COLO668 (cell line): ENCODE results near the gene LPP.
"Not testable (repeated sequence)": the region's sequence is repeated elsewhere in the genome, so short reads cannot be mapped to it uniquely, and the experiment has no call there.

Source experiments
- DNase-seq: peaks from one replicate; lab custom pipeline; 2025; ENCODE audit not compliant: unreplicated experiment; lab: John Stamatoyannopoulos, UW

LPP gene

DNA sequence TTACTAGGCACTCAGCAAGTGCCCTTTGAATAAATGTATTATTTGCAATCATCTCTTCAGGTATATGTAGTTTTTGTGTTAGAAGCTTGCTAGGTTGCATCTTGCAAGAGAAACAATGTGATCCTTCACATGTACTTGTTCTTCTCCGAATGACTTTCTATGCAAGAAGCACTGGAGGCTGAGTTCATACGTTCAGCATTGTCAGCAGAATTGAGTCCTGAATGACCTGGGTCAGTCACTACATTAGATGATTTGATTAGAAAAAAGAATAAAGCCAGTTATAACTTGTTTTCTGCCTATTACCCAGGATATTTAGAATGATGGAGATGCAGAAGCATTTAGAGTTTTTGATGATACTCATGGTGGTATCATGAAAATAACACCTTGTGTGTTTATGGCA is 538.7 kb downstream of the LPP start:
- no peak for DNase-seq

DNA sequence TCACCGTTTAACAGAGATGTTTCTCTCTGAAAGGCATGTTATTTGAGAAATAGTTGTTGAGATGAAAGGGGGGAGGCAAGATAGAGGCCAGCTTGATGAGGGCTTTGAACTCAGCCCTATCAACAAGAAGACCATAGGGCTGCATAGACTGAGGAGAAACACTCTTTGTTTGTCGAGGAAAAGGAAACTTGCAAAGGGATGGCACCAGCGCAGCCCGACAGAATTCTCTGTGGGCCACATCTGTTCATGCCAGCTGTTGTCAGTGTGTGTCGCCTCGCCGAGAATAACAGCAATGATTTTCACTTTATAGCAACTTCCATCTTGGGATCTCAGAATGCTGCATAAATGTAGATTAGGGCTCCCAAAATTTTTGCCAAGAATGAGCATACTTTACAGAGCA is 539.5 kb downstream of the LPP start:
- no peak for DNase-seq

DNA sequence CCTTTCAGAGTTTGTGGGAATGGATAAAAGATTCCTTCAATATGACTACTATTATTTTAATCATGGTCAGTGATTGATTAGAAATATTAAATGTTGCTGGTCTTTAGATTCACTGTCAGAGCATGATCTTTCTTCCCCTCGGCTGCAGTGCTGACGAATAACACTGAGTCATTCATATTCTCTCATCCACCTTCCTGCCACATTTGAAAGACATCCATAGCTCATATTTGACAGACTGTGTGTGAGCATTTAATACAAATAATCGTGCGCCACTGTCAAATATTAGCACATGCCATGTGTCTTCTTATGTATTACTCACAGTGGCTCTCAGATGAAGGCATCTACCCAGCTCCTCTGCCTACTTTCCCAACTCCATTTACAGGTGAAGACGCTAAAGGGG is 541.3 kb downstream of the LPP start:
- no peak for DNase-seq

DNA sequence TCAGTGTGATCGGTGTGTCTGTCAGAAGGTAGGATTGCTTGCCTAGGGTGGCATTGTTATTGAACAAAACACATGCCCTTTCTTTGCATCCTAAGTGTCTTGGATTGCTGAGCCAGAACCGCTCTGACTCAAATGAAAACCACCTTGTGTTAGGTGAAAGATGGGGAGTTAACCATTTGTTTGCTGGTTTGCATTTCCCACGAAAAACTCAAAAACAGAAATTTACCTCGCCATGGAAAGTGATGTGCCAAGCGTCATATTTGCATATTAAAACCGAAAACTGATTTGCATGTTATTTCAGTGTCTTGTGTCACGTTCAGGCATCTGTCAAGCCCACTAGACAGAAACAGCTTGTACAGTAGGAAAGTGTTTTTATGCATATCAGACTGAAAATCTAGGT is 543.2 kb downstream of the LPP start:
- no peak for DNase-seq

DNA sequence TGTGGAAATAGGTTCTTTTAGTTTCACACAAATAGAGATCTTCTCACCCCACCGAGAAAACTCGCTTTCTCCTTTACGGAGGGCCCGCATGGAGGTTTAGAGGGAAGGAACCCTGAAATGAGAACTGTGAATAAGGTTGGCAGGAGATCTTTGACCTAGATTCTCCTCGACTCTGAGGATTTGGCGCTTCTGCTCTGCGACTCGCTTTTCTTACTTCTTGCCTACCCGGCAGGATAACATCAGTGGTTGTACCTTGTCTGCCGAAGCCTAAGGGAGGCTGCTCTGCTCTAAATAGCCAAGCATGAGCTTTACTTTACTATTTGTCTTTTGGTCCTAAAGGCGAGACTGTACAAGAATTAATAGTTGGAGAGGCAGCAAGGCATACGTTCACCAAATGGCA is 544.5 kb downstream of the LPP start:
- no peak for DNase-seq

DNA sequence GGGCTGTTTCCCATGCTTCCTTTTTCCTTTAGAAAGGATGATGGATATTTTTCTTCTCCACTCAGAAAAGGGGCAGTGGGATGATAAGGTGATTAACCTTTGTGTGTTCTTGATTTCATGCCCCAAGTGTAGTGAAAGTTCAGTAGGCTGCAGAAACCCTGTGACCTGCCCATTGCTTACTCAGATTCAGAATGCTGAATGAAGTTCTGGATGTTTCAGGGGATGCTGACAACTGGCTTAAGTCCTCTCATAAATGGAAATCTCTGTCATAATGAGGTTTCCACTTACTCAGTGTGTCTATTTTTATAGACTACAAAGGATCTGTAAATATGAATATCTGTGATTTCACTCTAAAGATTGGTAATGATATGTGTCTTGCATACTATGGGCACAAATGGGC is 546.5 kb downstream of the LPP start:
- no peak for DNase-seq

DNA sequence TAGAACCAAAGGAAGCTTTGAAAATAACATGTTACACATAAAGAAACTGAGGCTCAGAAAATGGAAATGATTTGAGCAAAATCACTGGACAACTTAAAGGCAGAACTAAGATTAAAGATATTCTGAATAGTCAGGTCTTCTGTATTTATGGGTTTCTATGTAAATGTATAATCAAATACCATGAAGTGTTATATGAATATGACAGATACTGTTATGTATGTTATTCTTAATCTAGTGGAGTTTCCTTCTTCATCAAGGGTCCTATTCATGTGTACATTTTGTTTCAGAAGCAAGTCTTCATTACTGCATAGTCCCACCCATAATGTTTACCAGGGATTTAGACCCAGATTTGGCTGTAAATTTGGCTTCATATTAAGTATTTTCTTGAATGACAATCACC is 547.0 kb downstream of the LPP start:
- DNase-seq: no peak

DNA sequence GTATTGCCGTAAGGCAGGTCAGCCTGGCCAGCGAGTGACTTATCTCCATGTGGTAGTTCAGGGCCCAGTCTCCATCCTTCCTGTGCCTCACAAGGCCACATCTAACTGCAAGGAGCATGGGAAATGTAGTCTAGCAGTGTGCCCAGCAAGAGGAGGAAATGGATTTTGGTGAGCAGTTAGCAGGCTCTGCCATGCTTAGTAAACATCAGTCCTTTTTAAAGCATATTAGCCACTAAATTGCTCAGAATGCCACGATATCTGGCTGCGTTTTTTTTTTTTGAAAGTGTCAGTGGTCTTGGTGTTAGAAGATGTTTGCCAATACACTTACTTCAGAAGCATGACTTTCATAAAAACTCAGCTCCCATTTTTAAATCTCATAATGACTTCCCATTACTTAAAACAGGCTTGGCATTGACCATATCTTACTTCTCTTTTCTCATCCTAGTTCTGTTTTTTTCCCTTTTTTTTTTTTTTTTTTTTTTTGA is 547.6 kb downstream of the LPP start:
- no peak for DNase-seq

DNA sequence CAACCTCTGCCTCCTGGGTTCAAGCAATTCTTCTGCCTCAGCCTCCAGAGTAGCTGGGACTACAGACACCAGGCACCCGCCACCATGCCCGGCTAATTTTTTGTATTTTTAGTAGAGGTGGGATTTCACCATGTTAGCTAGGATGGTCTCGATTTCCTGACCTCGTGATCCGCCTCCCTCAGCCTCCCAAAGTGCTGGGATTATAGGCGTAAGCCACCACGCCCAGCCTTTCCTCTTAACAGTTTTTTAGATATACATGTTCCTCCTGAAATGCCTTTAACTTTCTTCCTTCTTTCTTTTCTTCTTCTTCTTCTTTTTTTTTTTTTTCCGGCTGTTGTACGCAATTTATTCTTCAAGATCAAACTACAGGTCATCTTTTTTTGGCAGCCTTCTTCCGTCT is 548.1 kb downstream of the LPP start:
- DNase-seq: not testable (repeated sequence)

DNA sequence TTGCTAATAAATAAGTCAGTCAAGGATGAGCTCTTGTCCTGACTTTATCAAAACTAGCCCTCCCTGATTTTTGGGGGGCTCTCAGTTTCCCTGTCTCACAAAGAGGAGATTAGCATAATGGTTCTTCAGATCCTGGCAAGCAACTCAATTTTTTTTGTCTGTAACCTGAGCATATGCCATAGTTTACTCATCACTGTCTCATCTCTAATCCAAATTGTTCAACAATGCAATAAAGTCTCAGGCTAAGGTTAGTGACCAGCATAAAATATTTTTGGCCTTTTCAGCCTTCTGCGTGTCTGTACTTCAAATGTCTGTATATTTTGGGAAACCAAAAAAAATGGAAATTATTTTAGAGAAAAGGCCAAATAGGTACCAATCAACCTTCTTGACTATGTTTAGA is 552.2 kb downstream of the LPP start:
- no peak for DNase-seq

DNA sequence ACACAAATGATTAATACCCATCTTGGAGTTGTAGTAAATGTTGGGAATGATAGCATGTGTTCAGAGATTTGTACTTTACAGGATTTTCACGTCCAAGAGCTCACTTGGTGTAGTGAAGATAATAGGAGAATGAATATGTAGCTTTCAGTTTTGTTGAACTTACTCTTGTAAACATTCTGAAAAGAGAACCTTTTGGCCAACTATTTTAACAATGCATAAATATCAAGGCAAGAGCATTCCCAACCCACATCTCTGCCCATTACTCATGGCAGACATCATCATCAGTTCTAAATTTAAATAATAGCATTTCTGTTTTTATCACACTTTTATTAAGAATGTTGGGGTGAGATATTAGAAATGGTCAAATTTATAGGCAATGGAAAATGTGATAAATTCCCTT is 552.6 kb downstream of the LPP start:
- DNase-seq: no peak

DNA sequence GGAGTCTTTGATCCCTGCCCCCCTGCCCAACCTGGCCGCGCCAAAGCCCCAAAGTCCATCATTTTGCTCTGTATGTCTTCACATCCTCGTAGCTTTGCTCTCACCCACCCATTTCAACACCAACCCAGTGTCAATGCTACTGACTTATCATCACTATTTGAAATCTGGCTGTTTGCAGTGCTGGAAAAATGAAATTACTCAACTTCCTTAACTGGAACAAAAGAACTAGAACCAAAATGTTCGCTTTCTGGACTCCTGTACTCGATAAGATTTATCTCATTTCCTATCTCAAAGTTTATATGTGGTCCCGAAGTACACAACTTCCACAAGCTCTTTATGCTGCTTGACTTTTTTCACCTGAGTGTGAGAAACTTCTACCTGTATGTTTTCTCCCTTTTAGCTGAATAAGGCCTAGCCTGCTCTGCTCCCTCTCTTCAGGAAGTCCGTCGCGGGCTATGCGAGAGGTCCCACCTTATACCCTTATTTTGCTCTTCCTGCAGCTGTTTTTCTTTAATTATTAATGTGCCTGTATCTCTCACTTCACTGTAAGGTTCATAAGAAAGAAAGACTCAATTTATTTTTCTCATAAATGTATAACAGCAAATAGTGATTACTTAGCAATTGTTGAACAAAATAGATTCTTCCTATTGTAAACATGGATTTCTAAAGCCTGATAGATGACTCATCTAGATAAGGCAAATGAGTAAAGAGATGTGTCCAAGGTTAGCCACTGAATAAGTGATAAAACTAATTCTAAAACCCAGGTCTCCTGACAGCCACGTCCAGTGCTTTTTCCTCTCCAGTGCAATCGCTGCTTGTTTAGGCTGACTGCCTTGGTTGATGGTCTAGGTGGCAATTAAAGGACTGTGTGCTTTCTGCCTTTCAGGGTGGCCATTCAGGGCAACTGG is 553.7 kb downstream of the LPP start:
- DNase-seq: peak; percentile 2

DNA sequence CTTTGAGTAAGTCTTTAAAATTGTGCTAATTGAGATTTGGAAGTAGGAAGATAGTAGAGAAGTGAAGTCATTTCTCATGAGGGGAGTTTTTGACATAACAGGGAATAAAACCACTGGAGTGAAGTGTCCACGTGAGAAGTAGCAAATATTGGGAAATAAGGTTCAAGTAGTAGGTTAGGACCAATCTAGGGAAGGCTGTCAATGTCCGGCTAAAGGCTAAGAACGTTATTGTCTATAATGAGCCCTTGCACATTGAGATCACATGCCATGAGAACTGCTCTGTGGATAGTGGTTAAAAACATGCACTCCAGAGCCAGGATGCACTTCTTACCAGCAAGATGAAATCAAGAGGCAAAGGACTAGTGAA is 557.9 kb downstream of the LPP start:
- no peak for DNase-seq

DNA sequence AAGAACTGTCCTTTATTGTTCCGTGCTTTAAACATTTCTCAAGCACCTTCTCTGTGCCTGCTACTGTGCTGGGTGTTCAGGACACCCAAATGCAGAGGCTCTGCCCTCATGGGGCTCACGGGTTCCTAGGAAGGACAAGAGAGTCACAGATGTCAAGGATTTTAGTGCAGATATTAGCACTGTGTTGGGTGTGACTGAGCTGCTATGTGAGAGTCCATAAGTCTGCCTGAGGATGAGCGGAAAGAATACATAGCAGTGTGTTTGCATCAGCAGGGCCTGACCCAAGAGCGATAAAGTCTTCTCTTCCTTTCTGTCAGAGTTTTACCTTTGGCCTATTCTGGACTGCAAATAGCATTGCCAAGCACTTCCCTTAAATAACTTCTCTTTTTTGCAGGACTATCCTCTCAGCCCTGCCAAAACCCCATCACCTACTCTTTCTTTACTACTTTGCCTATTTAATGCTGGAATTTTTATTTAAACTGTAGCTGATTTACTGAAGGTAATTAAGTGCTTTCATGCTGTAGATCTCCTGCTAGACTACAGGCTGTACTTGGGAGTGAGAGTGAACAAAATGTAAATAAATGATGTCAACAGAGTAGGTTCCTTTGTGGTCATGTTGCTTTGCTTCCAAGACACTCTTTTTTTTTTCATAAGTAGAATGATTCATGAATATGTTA is 558.4 kb downstream of the LPP start:
- DNase-seq: no peak

DNA sequence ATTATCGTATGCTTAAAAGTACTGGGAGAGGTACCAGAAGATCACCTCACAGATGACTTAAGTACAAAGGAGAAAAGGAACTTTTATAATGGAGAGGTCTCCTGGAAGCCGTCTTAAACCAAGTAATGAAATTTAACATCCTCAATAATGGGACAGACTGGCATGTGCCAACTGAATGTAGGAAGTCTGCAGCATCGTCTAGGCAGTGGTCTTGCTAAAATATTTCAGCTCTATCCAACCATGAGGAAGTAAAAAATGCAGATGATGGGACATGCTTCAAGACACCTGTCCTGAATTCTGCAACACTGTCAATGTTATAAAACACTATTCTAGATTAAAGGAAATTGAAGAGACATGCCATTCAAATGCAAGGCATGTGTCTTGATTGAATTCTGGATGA is 559.0 kb downstream of the LPP start:
- DNase-seq: no peak

DNA sequence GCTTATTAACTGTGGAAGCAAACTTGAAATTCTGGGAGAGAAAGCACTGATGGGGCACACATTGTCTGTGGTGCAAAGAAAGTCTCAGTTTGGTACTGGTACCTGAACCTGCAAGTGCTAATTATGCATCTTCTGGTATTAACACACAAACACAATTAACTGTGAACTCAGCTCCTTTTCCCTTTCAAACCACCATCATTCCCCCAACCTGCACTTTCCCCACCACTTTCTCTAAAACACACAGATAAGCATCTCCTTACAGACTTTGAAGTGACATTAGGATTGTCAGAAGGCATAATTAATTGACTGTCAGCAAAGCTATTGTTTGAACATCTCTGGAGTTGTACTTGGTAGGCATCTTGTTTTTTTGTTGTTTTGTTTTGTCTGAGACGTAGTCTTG is 565.6 kb downstream of the LPP start:
- no peak for DNase-seq

DNA sequence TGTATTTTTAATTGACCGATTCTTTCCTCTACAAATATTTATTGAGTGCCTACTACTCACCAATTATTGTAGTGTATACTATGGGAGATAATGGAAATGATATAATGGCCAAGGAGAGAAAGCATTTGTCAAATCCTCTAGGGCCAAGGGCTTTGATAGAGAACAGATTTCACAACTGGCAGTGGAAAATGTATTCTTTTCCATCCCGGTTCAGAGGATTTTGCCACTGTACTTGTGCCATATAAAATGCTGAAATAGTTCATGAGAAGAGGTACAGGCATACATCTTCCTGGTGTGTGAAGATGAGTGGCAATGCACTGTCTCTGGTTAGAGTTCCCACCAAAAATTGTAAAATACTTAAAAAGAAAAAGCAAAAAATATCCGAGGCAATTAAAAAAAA is 566.3 kb downstream of the LPP start:
- DNase-seq: no peak

DNA sequence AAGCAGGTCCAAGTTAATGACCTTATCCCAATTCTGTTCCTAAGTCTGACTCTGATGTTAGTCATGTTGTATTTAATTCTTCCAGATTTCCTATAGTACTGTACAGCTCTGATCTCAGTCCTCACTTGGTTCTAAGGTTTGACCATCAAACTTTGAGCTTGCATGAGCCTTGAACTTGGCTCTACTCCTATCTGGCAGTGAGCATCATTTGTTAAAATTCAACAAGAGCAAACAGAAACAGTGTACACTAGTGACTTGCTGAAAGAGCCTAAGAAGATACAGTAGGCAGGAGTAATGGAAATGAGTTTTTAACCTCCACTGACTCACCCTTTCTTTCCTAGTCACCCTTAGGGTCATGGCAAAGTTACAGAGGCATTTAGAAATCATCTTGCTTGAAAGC is 566.7 kb downstream of the LPP start:
- no peak for DNase-seq

DNA sequence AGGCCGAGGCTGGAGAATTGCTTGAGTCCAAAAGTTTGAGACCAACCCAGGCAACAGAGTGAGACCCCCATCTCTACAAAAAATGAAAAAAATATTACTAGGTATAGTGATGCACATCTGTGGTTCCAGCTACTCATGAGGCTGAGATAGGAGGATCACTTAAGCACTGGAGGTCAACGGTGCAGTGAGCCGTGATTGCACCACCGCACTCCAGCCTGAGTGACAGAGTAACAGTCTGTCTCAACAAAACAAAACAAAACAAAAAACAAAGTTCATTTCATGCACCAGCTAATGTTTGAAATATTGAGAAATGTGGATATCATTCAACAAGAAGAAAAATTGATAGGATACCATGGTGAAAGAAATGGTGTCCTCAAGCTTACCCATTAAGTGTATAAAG is 567.4 kb downstream of the LPP start:
- no peak for DNase-seq

DNA sequence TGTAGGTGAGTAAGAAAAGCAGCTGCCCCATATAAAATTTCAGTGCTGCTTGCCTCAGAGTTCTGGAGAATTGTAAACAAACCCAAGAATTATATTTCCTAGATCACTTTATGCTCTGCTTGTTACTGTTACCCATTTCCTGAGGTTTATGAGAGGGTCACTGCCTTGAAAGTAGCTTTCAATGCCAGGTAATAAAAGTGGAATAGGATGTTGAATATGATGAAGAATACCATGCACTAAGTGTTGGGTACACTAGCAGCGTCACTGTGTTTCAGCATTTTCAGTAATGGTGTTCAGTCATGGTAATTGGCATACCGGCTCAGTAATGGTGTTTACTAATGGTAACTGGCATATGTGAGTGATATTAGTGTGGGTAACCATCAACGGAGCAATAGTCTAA is 568.0 kb downstream of the LPP start:
- no peak for DNase-seq

DNA sequence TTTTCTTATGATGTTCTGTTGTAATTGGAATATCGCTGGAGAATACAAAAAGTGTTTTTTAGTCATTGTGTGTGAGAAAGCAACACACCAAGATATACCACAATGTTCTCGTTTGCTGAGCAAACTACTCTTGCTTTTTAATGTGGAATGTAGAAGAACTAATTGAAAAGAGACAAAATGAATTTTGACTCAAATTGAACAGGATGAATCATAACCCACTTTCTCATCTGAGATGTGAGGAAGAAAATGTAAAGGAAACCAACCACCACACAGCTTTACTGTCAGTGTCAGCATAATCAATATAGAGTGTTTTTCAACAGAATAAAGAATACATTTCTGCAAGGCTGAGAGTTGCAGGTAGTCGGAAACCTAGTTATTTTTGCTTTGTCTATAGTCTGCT is 569.0 kb downstream of the LPP start:
- no peak for DNase-seq

DNA sequence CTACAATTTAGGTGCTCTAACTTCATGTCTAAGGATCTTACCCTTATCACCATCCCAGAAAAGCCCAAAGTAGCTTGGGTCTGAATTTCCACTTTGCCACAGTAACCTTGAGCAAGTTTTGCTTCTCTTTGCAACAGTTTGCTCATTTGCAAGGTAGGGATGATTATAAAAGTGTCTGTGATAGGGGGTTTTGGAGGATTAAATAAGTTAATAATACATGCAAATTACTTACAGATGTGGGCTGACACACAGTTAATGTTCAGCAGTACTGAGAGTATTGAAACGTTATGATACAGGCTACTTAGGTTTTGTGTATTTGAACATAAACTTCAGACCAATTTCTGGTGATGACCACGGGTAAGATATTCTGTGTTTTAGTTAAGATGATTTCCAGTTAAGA is 573.1 kb downstream of the LPP start:
- no peak for DNase-seq
